HG03159 (cell line): ENCODE data around the gene OSBPL8.
"Not testable (repeated sequence)": the region's sequence is repeated elsewhere in the genome, so short reads cannot be mapped to it uniquely, and the experiment has no call there.

Source experiments
- ATAC-seq: cut with Tn5 transposase; IDR thresholded peaks from one replicate; pipeline ENCODE4 v1.9.1; 2021; ENCODE audit warnings: mild to moderate bottlenecking, moderate library complexity; ENCODE audit not compliant: unreplicated experiment

OSBPL8 gene

GRCh38 chr12:76480796-76481195, 78.8 kb downstream of the OSBPL8 start:
- no peak for ATAC-seq

GRCh38 chr12:76478045-76478444, 81.5 kb downstream of the OSBPL8 start:
- ATAC-seq: no peak

GRCh38 chr12:76472862-76473261, 86.7 kb downstream of the OSBPL8 start:
- ATAC-seq: not testable (repeated sequence)

- ATAC-seq: no peak
Measured at GRCh38 chr12:76471579-76471978, 88.0 kb downstream of the OSBPL8 start.

- ATAC-seq: peak; percentile 82
Measured at GRCh38 chr12:76470028-76470939, 89.3 kb downstream of the OSBPL8 start.

- ATAC-seq: no peak
Measured at GRCh38 chr12:76464631-76465166, 94.9 kb downstream of the OSBPL8 start.

- no peak for ATAC-seq
Measured at GRCh38 chr12:76462668-76463224, 96.8 kb downstream of the OSBPL8 start.

- no peak for ATAC-seq
Measured at GRCh38 chr12:76460807-76461206, 98.8 kb downstream of the OSBPL8 start.

- ATAC-seq: no peak
Measured at GRCh38 chr12:76457818-76458217, 101.8 kb downstream of the OSBPL8 start.

- no peak for ATAC-seq
Measured at GRCh38 chr12:76457010-76457409, 102.6 kb downstream of the OSBPL8 start.

GRCh38 chr12:76455582-76456345, 103.8 kb downstream of the OSBPL8 start:
- ATAC-seq: peak; percentile 96

GRCh38 chr12:76451528-76451927, 108.0 kb downstream of the OSBPL8 start:
- ATAC-seq: no peak

GRCh38 chr12:76450690-76451089, 108.9 kb downstream of the OSBPL8 start:
- ATAC-seq: no peak

GRCh38 chr12:76449993-76450392, 109.6 kb downstream of the OSBPL8 start:
- no peak for ATAC-seq

GRCh38 chr12:76449583-76449982, 110.0 kb downstream of the OSBPL8 start:
- no peak for ATAC-seq

GRCh38 chr12:76449016-76449415, 110.6 kb downstream of the OSBPL8 start:
- no peak for ATAC-seq

- ATAC-seq: no peak
Measured at GRCh38 chr12:76446090-76446489, 113.5 kb downstream of the OSBPL8 start.

GRCh38 chr12:76445462-76445861, 114.1 kb downstream of the OSBPL8 start:
- ATAC-seq: peak; percentile 59

GRCh38 chr12:76444408-76444984, 115.1 kb downstream of the OSBPL8 start:
- ATAC-seq: no peak

GRCh38 chr12:76441016-76441415, 118.6 kb downstream of the OSBPL8 start:
- no peak for ATAC-seq

GRCh38 chr12:76432733-76433132, 126.8 kb downstream of the OSBPL8 start:
- ATAC-seq: no peak
